Body of pancreas (tissue), 4 donors: ENCODE measurements around the gene GAK.

Source experiments
- POLR2A ChIP-seq, 3 donors: fragments of 450-650 bp; IDR thresholded peaks; one replicate each; pipeline ENCODE4 v1.6.1; 2016; ENCODE audit warnings: antibody characterized with exemption in 3 of 3, mild to moderate bottlenecking in 2 of 3
- TF ChIP-seq, protein P1 (sequence below), 7 experiments: fragments of 450-650 bp in 4 of 7; fragments of 200-600 bp in 3 of 7; sonication (generic) in 3 of 7; IDR thresholded peaks; one replicate each; pipeline ENCODE4 v1.5.1; 2016 to 2019; ENCODE audit warnings: antibody characterized with exemption in 7 of 7

DNA sequence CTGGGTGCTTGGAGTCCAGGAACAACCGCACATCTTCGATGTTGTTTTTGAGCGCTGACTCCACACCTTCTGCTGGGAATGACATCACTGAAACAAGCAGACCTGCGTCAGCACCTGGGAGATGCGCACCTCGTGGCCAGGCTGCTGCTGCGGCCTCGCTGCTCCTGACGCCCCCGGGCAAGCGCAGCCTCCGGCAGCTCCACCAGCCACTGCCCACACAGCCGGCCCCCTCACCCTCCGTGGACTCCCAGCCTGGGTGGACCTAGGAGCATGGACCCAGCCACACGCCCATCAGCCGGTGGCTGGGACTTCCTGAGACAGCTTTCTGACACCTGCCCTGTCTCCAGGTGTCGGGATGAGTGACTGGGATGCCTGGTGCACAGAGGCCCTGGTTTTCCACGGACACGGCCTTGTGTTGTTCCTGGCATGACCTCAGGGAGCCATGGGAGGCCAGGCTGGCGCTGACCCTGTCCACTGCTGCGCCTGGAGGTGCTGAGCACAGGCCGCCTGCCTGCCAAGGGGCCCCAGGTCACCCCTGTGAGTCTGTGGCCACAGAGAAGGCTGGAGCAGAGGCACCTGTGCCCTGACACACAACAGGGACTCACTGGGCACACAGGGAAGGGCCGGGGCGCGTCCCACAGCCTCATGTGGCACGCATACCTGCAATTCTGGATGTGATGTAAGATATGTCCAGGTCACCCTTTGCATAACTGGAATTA is 48.6 kb downstream of the GAK start:
- no peak for TF ChIP-seq POLR2A (IDR thresholded peaks at IDR 0.05)
- TF ChIP-seq, protein P1, sequence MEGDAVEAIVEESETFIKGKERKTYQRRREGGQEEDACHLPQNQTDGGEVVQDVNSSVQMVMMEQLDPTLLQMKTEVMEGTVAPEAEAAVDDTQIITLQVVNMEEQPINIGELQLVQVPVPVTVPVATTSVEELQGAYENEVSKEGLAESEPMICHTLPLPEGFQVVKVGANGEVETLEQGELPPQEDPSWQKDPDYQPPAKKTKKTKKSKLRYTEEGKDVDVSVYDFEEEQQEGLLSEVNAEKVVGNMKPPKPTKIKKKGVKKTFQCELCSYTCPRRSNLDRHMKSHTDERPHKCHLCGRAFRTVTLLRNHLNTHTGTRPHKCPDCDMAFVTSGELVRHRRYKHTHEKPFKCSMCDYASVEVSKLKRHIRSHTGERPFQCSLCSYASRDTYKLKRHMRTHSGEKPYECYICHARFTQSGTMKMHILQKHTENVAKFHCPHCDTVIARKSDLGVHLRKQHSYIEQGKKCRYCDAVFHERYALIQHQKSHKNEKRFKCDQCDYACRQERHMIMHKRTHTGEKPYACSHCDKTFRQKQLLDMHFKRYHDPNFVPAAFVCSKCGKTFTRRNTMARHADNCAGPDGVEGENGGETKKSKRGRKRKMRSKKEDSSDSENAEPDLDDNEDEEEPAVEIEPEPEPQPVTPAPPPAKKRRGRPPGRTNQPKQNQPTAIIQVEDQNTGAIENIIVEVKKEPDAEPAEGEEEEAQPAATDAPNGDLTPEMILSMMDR (IDR thresholded peaks at IDR 0.05): no peak
